Measurements from ENCODE around the gene CCDC33. TPM values are rescaled to one million over a fixed set of nuclear protein-coding genes. Genes with fewer than 3 reads are reported as not detected.

The CCDC33 gene
- total RNA-seq, 1 experiment from 2014 or later: 0.15 TPM

GRCh38 chr15:74351670-74352069 is 115.5 kb downstream of the CCDC33 start:
- DNase-seq (ENCODE audit: low read depth, low spot score) (no peak), ATAC-seq (no peak)
- no peak overlapping the region for H3K9ac ChIP-seq (ENCODE audit: low read length)
- peaks cover 4% of the 10 kb centered on the region; the same call in 1 of the 2 replicates for H3K27me3 ChIP-seq (ENCODE audit: insufficient read depth, low read length)
- H3K4me1 ChIP-seq (ENCODE audit: control insufficient read depth in 1 of 2, insufficient read depth in 2 of 2, low read length in 2 of 2): no peaks in the 10 kb centered on the region
- no peaks in the 10 kb centered on the region for H3K9me2 ChIP-seq (ENCODE audit: insufficient read depth)
- no peak overlapping the region for H3K4me2 ChIP-seq (ENCODE audit: low read length)
- TF ChIP-seq SIN3A (IDR thresholded peaks at IDR 0.05; ENCODE audit: low read depth): no peak
- TF ChIP-seq SRF (IDR thresholded peaks at IDR 0.05; ENCODE audit: low read depth): no peak
- TF ChIP-seq TCF7L2 (IDR thresholded peaks at IDR 0.05; ENCODE audit: borderline replicate concordance, extremely low read depth, insufficient read depth, insufficient read length): no peak
- TF ChIP-seq REST (IDR thresholded peaks at IDR 0.05; ENCODE audit: low read depth): no peak
- no peak for TF ChIP-seq RAD21 (IDR thresholded peaks at IDR 0.05; ENCODE audit: low read depth)
- no peak for TF ChIP-seq POLR2AphosphoS5 (IDR thresholded peaks at IDR 0.05; ENCODE audit: low read depth, low read length)
- no peak for TF ChIP-seq ZFX (IDR thresholded peaks at IDR 0.05)
- TF ChIP-seq CBX3 (IDR thresholded peaks at IDR 0.05; ENCODE audit: low read depth): no peak
- TF ChIP-seq, protein P1, sequence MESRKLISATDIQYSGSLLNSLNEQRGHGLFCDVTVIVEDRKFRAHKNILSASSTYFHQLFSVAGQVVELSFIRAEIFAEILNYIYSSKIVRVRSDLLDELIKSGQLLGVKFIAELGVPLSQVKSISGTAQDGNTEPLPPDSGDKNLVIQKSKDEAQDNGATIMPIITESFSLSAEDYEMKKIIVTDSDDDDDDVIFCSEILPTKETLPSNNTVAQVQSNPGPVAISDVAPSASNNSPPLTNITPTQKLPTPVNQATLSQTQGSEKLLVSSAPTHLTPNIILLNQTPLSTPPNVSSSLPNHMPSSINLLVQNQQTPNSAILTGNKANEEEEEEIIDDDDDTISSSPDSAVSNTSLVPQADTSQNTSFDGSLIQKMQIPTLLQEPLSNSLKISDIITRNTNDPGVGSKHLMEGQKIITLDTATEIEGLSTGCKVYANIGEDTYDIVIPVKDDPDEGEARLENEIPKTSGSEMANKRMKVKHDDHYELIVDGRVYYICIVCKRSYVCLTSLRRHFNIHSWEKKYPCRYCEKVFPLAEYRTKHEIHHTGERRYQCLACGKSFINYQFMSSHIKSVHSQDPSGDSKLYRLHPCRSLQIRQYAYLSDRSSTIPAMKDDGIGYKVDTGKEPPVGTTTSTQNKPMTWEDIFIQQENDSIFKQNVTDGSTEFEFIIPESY (IDR thresholded peaks at IDR 0.05; ENCODE audit: extremely low read depth, insufficient replicate concordance, low read length): no peak
- TF ChIP-seq EZH2 (IDR thresholded peaks at IDR 0.05): no peak
- no peak for TF ChIP-seq ATF3 (IDR thresholded peaks at IDR 0.05)
- no peak for TF ChIP-seq SP1 (IDR thresholded peaks at IDR 0.05; ENCODE audit: low read depth)
- TF ChIP-seq CEBPB (IDR thresholded peaks at IDR 0.05; ENCODE audit: low read depth): no peak
- no peak overlapping the region for H3K4me3 ChIP-seq (replicated peaks in 1 of 2; ENCODE audit: low read depth in 1 of 2, low read length in 2 of 2)
- H4K20me1 ChIP-seq (ENCODE audit: insufficient read depth): no peaks in the 10 kb centered on the region
- no TSS peak for BruUV-seq (replicated peaks)
- intact Hi-C loops (cut with micrococcal nuclease): no loop called here
- POLR2A ChIA-PET: no interaction called here
- H3K9me3 ChIP-seq (ENCODE audit: control insufficient read depth in 1 of 2, insufficient read depth in 1 of 2, low read depth in 1 of 2, low read length in 2 of 2): no peaks in the 10 kb centered on the region
- H3K79me2 ChIP-seq (ENCODE audit: insufficient read depth, low read length): no peaks in the 10 kb centered on the region
- no peak overlapping the region for H3K27ac ChIP-seq (ENCODE audit: low read depth, low read length)
- RAD21 ChIA-PET (ENCODE audit: low non-redundant PET in 1 of 2, low total read pairs in 2 of 2, uncharacterized antibody in 2 of 2, unreplicated experiment in 2 of 2): no interaction called here
- CTCF ChIA-PET: interaction anchor here (1.2 kb wide), 1 partner anchor 29 kb away, joined by 3 read pairs; no protein-coding TSS in a partner anchor
- no peaks in the 10 kb centered on the region for H3K36me3 ChIP-seq (ENCODE audit: control insufficient read depth in 1 of 2, insufficient read depth in 2 of 2, low read length in 2 of 2)
- H2AFZ ChIP-seq (ENCODE audit: low read depth, low read length, poor library complexity, severe bottlenecking): no peak overlapping the region

Data from HCT116 (cell line).